Tibial artery (tissue), 4 donors: ENCODE results near the gene ZNF32.

Experiments
- DNase-seq, 2 donors: peaks; one replicate each; pipeline ENCODE4 v3.0.0-alpha.2; 2019
- H3K27ac ChIP-seq, 2 donors: fragments of 200-600 bp; sonication (generic) in 1 of 2; 1 replicate in 1 of 2; 2 replicates in 1 of 2; pipeline ENCODE4 v1.5.1; 2018 to 2019; ENCODE audit warnings: mild to moderate bottlenecking in 1 of 2
- H3K27me3 ChIP-seq, 2 donors: fragments of 200-600 bp; sonication (generic) in 1 of 2; one replicate each; pipeline versions ENCODE4 v1.5.1 to v1.6.0; 2016 to 2019
- H3K36me3 ChIP-seq, 3 donors: fragments of 200-600 bp; sonication (generic) in 2 of 3; one replicate each; pipeline ENCODE4 v1.5.1; 2016 to 2019; ENCODE audit warnings: mild to moderate bottlenecking in 2 of 3
- H3K4me1 ChIP-seq, 4 donors: fragments of 200-600 bp; sonication (generic) in 2 of 4; 1 replicate in 3 of 4; 2 replicates in 1 of 4; pipeline ENCODE4 v1.5.1; 2016 to 2019
- H3K4me3 ChIP-seq, 2 donors: fragments of 200-600 bp; sonication (generic) in 1 of 2; 1 replicate in 1 of 2; 2 replicates in 1 of 2; pipeline ENCODE4 v1.5.1; 2018 to 2019; ENCODE audit warnings: mild to moderate bottlenecking in 2 of 2
- H3K9me3 ChIP-seq, 3 donors: fragments of 200-600 bp; sonication (generic) in 1 of 3; one replicate each; pipeline ENCODE4 v1.5.1; 2016 to 2019
- intact Hi-C: fragments of 100-400 bp; cut with DNase I; formaldehyde crosslinking; loops from one replicate; pipeline ENCODE4 v1.15.0; 2023; ENCODE audit warnings: low total_unique reads
- TF ChIP-seq, protein P1 (sequence below), 2 experiments: fragments of 200-600 bp in 1 of 2; fragments of 450-650 bp in 1 of 2; IDR thresholded peaks; one replicate each; pipeline ENCODE4 v1.5.1; 2017 to 2019; ENCODE audit warnings: antibody characterized with exemption in 2 of 2, mild to moderate bottlenecking in 1 of 2, moderate library complexity in 1 of 2

The ZNF32 gene

DNA sequence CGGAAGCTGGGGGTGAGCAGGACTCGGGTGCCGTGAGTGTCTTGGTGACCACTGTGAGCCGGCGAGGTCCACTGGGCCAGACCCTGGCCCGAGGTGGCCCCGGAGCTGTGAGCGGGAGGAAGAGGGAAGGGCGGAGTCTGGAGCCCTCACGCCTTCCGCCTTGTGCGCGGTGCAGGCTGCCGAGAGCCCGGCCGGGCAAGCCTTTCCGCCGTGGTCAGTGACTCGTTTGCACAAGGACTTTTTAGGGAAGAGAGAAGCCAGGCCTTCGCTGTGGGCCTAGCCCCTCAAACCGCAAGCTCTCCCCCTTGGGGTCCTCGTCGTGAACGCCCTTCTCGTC is 40.9 kb upstream of the ZNF32 start:
- H3K4me3 ChIP-seq, result peak overlapping the region; percentile 58 to 65
- H3K9me3 ChIP-seq, result no peaks in the 10 kb centered on the region
- intact Hi-C loops, result no loop called here
- peaks cover 0 to 26% (median 12%) of the 10 kb centered on the region in 4 donors for H3K4me1 ChIP-seq
- TF ChIP-seq, protein P1, sequence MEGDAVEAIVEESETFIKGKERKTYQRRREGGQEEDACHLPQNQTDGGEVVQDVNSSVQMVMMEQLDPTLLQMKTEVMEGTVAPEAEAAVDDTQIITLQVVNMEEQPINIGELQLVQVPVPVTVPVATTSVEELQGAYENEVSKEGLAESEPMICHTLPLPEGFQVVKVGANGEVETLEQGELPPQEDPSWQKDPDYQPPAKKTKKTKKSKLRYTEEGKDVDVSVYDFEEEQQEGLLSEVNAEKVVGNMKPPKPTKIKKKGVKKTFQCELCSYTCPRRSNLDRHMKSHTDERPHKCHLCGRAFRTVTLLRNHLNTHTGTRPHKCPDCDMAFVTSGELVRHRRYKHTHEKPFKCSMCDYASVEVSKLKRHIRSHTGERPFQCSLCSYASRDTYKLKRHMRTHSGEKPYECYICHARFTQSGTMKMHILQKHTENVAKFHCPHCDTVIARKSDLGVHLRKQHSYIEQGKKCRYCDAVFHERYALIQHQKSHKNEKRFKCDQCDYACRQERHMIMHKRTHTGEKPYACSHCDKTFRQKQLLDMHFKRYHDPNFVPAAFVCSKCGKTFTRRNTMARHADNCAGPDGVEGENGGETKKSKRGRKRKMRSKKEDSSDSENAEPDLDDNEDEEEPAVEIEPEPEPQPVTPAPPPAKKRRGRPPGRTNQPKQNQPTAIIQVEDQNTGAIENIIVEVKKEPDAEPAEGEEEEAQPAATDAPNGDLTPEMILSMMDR (IDR thresholded peaks at IDR 0.05), result no peak
- no peaks in the 10 kb centered on the region for H3K36me3 ChIP-seq
- H3K27me3 ChIP-seq, result no peaks in the 10 kb centered on the region
- H3K27ac ChIP-seq, result peak overlapping the region; percentile 68 to 92
- peak; percentile 60 to 89 for DNase-seq

DNA sequence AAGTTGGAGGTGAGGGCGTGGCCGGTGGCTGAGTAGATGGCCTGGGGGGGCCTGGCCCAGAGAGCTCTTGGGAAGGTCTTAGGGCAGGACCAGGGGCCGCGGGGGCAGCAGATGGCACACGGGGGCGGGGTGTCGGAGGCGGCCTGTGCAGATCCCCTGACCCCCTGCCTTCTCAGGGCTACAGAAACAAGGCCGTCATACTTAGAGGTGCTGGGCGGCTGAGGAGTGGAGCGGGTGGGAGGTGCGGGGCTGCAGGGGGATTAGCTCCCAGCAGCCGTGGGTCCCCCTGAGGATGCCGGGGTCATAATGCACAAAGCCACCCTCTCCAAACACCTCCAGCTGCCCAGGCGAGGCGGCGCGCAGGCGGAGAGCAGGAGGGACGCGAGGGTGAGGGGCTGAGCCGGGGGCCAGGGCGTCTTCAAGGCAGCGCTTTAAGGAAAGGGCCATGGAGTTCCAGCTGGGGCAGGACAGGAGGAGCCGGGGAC is 40.4 kb upstream of the ZNF32 start:
- TF ChIP-seq, protein P1 (IDR thresholded peaks at IDR 0.05), result no peak
- H3K36me3 ChIP-seq, result no peaks in the 10 kb centered on the region
- no peaks in the 10 kb centered on the region for H3K9me3 ChIP-seq
- no peak for DNase-seq
- peak overlapping the region; percentile 68 to 92 for H3K27ac ChIP-seq
- H3K4me3 ChIP-seq, result peak overlapping the region; percentile 58 to 65
- peaks cover 0 to 26% (median 12%) of the 10 kb centered on the region in 4 donors for H3K4me1 ChIP-seq
- no peaks in the 10 kb centered on the region for H3K27me3 ChIP-seq
- intact Hi-C loops, result no loop called here

DNA sequence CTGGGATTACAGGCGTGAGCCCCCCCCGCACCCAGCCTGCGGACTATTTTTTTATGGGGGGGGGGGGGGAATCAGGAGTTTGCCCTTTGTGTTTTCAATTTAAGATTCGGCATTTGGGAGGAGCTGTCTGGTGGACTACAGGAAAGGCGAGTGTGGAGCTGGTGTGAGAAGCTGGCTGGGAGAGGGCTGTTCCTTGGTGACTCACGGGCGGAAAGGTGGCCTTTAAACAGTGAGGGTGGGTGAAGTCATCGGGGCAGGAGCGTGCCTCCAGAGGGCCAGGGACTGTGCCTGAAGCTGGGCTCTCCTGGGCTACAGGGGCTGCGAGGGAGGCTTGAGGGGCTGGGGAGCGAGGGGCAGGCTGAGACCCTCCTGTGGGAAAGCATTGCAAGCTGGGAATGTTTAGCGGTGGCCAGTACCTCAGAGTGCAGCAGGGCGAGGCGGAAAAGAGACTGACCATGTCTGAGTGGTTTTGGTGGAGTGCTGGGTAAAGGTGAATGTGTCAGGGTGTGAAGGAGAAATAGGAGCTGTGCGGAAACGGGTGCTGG is 39.7 kb upstream of the ZNF32 start:
- TF ChIP-seq, protein P1 (IDR thresholded peaks at IDR 0.05), result no peak
- Histone ChIP-seq H3K4me3 (no peak overlapping the region), H3K27ac (no peak overlapping the region), H3K9me3 (no peaks in the 10 kb centered on the region), H3K4me1 (peaks cover 0 to 26% (median 12%) of the 10 kb centered on the region in 4 donors), H3K27me3 (no peaks in the 10 kb centered on the region), H3K36me3 (no peaks in the 10 kb centered on the region)
- intact Hi-C loops, result no loop called here
- DNase-seq, result no peak

DNA sequence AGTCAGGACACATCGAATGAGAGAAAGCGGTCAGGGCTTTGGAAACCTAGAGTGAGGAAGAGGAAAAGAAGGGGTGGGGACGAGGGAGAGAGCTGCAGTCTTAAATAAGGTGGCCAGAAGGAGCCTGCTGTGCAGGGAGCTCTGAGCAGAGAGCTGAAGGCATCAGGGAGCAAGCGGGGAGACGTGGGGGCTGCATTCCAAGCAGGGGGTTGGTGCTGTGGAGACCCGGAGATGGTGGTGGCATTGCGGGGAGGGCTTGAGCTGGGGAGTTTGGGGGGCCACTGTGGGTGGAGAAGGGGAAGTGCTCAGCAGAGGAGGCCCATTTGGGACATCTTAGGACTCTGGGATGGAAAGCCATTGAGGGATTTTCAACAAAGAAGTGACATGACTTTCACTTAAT is 38.7 kb upstream of the ZNF32 start:
- no peak for DNase-seq
- Histone ChIP-seq H3K27me3 (no peaks in the 10 kb centered on the region), H3K4me3 (no peak overlapping the region), H3K4me1 (peaks cover 0 to 24% (median 12%) of the 10 kb centered on the region in 4 donors), H3K36me3 (no peaks in the 10 kb centered on the region), H3K27ac (no peak overlapping the region), H3K9me3 (no peaks in the 10 kb centered on the region)
- TF ChIP-seq, protein P1 (IDR thresholded peaks at IDR 0.05), result no peak
- intact Hi-C loops, result no loop called here

DNA sequence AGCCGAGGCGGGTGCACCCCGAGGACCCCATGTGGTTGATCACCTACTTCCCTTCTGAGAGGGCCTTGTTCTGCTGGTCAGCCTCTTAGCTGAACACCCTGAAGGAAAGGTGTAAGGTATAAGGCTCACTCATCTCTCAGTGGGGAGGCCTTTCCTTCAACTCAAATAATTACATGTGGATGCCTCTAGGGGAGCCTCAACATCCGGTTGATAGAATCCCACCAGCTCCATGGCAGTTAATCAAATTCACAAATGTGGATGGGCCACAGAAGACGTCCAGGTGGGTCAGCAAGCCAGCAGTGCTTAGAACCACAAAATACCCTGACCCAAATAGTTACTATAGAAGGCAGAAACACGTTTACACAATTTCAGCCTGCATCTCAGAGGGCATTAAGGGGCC is 37.7 kb upstream of the ZNF32 start:
- Histone ChIP-seq H3K27ac (no peak overlapping the region), H3K9me3 (no peaks in the 10 kb centered on the region), H3K36me3 (no peaks in the 10 kb centered on the region), H3K27me3 (no peaks in the 10 kb centered on the region), H3K4me1 (peaks cover 0 to 15% (median 8%) of the 10 kb centered on the region in 4 donors), H3K4me3 (no peak overlapping the region)
- DNase-seq, result no peak
- intact Hi-C loops, result no loop called here
- TF ChIP-seq, protein P1 (IDR thresholded peaks at IDR 0.05), result no peak

DNA sequence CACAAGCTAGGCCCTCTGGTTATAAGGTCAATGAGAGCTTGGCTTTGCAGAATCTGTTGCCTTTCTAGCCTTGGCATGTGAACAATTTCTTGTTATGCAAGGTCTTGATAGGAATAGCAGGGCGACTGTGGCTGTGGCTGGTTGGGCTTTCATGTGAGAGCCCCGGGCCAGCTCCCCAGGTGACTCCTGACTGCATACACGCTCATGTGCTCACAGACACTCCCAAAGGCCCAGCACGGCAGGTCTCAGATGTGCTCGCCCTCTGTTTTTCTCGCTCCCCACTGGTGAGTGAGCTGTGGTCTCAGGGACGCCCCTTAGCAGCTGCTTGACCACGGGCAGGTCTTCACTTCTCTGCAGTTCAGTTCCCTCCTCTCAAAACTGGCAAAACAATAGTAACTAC is 37.1 kb upstream of the ZNF32 start:
- H3K9me3 ChIP-seq, result no peaks in the 10 kb centered on the region
- intact Hi-C loops, result no loop called here
- H3K27me3 ChIP-seq, result no peaks in the 10 kb centered on the region
- TF ChIP-seq, protein P1 (IDR thresholded peaks at IDR 0.05), result no peak
- no peaks in the 10 kb centered on the region for H3K36me3 ChIP-seq
- peaks cover 0 to 8% (median 6%) of the 10 kb centered on the region in 4 donors for H3K4me1 ChIP-seq
- no peak overlapping the region for H3K27ac ChIP-seq
- H3K4me3 ChIP-seq, result no peak overlapping the region
- DNase-seq, result no peak
